ENCODE results near the gene OSBPL9.

DNA sequence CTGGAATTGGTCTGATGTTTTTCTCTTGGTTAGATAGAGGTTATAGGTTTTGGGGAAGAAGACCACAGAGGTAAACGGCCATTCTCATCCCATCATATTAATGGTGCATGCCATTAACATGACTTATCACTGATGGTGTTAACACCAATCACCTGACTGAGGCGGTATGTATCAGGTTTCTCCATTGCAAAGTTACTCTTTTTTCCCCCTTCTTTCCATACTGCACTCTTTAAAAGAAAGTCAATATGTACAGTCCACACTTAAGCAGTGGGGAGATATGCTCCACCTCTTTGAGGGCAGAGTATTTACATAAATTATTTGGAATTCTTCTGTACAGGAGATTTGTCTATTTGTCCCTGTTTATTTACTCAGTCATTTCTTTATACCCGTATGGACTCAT lies 35.7 kb upstream of the OSBPL9 start:
- TF ChIP-seq MCM5 (IDR thresholded peaks at IDR 0.05; ENCODE audit: low read depth) (no peak), TOE1 (IDR thresholded peaks at IDR 0.05; ENCODE audit: borderline replicate concordance) (no peak), TOE1 (CRISPR knock-in tag; IDR thresholded peaks at IDR 0.05; ENCODE audit: borderline replicate concordance, low read depth) (no peak), YY1 (IDR thresholded peaks at IDR 0.05; ENCODE audit: borderline replicate concordance in 1 of 3, control insufficient read depth in 1 of 3, extremely low read depth in 1 of 3, insufficient read depth in 3 of 3, insufficient read length in 1 of 3, insufficient replicate concordance in 2 of 3, low read depth in 1 of 3, low read length in 2 of 3) (no peak), POLR2A (conservative IDR thresholded peaks at IDR 0.05) (no peak), SMAD4 (CRISPR knock-in tag; conservative IDR thresholded peaks at IDR 0.05) (no peak)
